WTC11 (cell line): Measurements from ENCODE around the gene ZNF292. TPM values are rescaled to one million over a fixed set of nuclear protein-coding genes. Genes with fewer than 3 reads are reported as not detected.

Source experiments
- ATAC-seq: fragments of 200-7000 bp; cut with Tn5 transposase; 2 replicates; pipeline ENCODE4 v1.10.0; 2021; ENCODE audit warnings: mild to moderate bottlenecking, moderate library complexity
- CTCF ChIA-PET: fragments of 300-600 bp; sonication (Branson Sonifier 250); formaldehyde crosslinking; loops from one replicate; lab custom pipeline; 2021; ENCODE audit warnings: antibody characterized with exemption; lab: Charles Lee
- POLR2A ChIA-PET: fragments of 350-600 bp; sonication (Branson Sonifier 250); formaldehyde crosslinking; loops from one replicate; lab custom pipeline; 2021; ENCODE audit warnings: antibody characterized with exemption; lab: Charles Lee
- DNase-seq: peaks from one replicate; pipeline ENCODE4 v3.0.0; 2021; ENCODE audit warnings: low spot score
- H3K27ac Mint-ChIP-seq: 2 replicates; pipeline ENCODE4 v1.8.0; 2021; ENCODE audit warnings: mixed read lengths
- H3K27me3 Mint-ChIP-seq: 2 replicates; pipeline ENCODE4 v1.8.0; 2021; ENCODE audit warnings: low read depth, mild to moderate bottlenecking, moderate library complexity, mixed read lengths
- H3K36me3 Mint-ChIP-seq: 2 replicates; pipeline ENCODE4 v1.8.0; 2021; ENCODE audit warnings: mixed read lengths
- H3K4me1 Mint-ChIP-seq: 2 replicates; pipeline ENCODE4 v1.8.0; 2022; ENCODE audit warnings: mixed read lengths
- H3K4me3 Mint-ChIP-seq: 2 replicates; pipeline ENCODE4 v1.8.0; 2021; ENCODE audit warnings: mild to moderate bottlenecking, moderate library complexity, mixed read lengths
- H3K9me3 Mint-ChIP-seq: 2 replicates; pipeline ENCODE4 v1.8.0; 2021; ENCODE audit warnings: mixed read lengths
- CREM ChIP-seq: sonication (generic); formaldehyde crosslinking; IDR thresholded peaks from 2 replicates; pipeline ENCODE4 v1.8.1; 2022; ENCODE audit warnings: mild to moderate bottlenecking, missing genetic modification reagents, moderate library complexity
- ESRRA ChIP-seq: sonication (generic); formaldehyde crosslinking; IDR thresholded peaks from 2 replicates; pipeline ENCODE4 v1.8.1; 2022; ENCODE audit warnings: mild to moderate bottlenecking, missing genetic modification reagents, borderline replicate concordance
- FOXJ3 ChIP-seq: sonication (generic); formaldehyde crosslinking; IDR thresholded peaks from 2 replicates; pipeline ENCODE4 v1.9.0; 2021; ENCODE audit warnings: missing genetic modification reagents, mild to moderate bottlenecking, borderline replicate concordance
- GABPB1 ChIP-seq: sonication (generic); formaldehyde crosslinking; IDR thresholded peaks from 2 replicates; pipeline ENCODE4 v1.8.1; 2023; ENCODE audit warnings: mild to moderate bottlenecking, missing genetic modification reagents
- GRHL2 ChIP-seq: fragments of 250-450 bp; sonication (Bioruptor Pico); IDR thresholded peaks from 2 replicates; pipeline ENCODE4 v1.8.0; 2022; ENCODE audit warnings: mild to moderate bottlenecking, moderate library complexity; ENCODE audit not compliant: insufficient replicate concordance, severe bottlenecking
- JAZF1 ChIP-seq: fragments of 250-450 bp; sonication (Bioruptor Pico); IDR thresholded peaks from 2 replicates; pipeline ENCODE4 v1.9.0; 2021; ENCODE audit warnings: moderate library complexity, mild to moderate bottlenecking, inconsistent platforms
- NFYB ChIP-seq: sonication (generic); formaldehyde crosslinking; conservative IDR thresholded peaks from 2 replicates; pipeline ENCODE4 v1.8.0; 2022; ENCODE audit warnings: low read depth, missing genetic modification reagents
- NR2C2 ChIP-seq: sonication (generic); formaldehyde crosslinking; IDR thresholded peaks from 2 replicates; pipeline ENCODE4 v1.8.0; 2022; ENCODE audit warnings: mild to moderate bottlenecking, missing genetic modification reagents
- NR3C1 ChIP-seq: sonication (generic); formaldehyde crosslinking; conservative IDR thresholded peaks from 2 replicates; pipeline ENCODE4 v1.8.1; 2023; ENCODE audit warnings: low read depth, mild to moderate bottlenecking, missing genetic modification reagents
- OVOL2 ChIP-seq: fragments of 250-450 bp; sonication (Bioruptor Pico); IDR thresholded peaks from 2 replicates; pipeline ENCODE4 v1.9.0; 2021; ENCODE audit warnings: mild to moderate bottlenecking, borderline replicate concordance
- SMAD3 ChIP-seq: sonication (generic); formaldehyde crosslinking; IDR thresholded peaks from 2 replicates; pipeline ENCODE4 v1.8.0; 2022; ENCODE audit warnings: missing genetic modification reagents, mild to moderate bottlenecking, borderline replicate concordance
- TCF7 ChIP-seq: sonication (generic); formaldehyde crosslinking; IDR thresholded peaks from 2 replicates; pipeline ENCODE4 v1.8.0; 2022; ENCODE audit warnings: mild to moderate bottlenecking, low read depth, missing genetic modification reagents, moderate library complexity
- TP53 ChIP-seq: sonication (generic); formaldehyde crosslinking; IDR thresholded peaks from 2 replicates; pipeline ENCODE4 v1.8.1; 2023; ENCODE audit warnings: mild to moderate bottlenecking, missing genetic modification reagents
- ZBTB21 ChIP-seq: sonication (generic); formaldehyde crosslinking; IDR thresholded peaks from 2 replicates; pipeline ENCODE4 v1.8.1; 2023; ENCODE audit warnings: mild to moderate bottlenecking, missing genetic modification reagents, borderline replicate concordance
- ZNF671 ChIP-seq: fragments of 250-450 bp; sonication (Bioruptor Pico); IDR thresholded peaks from 2 replicates; pipeline ENCODE4 v1.8.0; 2021; ENCODE audit warnings: mild to moderate bottlenecking
- total RNA-seq: library from RNA; stranded (reverse); gene quantifications from 3 replicates; pipeline ENCODE4 v1.2.3, GENCODE V29; 2021
- TF ChIP-seq, protein P1 (sequence below): sonication (generic); formaldehyde crosslinking; IDR thresholded peaks from 2 replicates; pipeline ENCODE4 v1.8.1; 2022; ENCODE audit warnings: missing genetic modification reagents, borderline replicate concordance
- TF ChIP-seq, protein P2 (sequence below): sonication (generic); formaldehyde crosslinking; IDR thresholded peaks from 2 replicates; pipeline ENCODE4 v1.8.1; 2022; ENCODE audit warnings: mild to moderate bottlenecking, moderate library complexity, missing genetic modification reagents
- TF ChIP-seq, protein P3 (sequence below): fragments of 250-450 bp; sonication (Bioruptor Pico); conservative IDR thresholded peaks from 2 replicates; pipeline ENCODE4 v1.9.0; 2021; ENCODE audit warnings: mild to moderate bottlenecking
- TF ChIP-seq, protein P4 (sequence below): sonication (generic); formaldehyde crosslinking; IDR thresholded peaks from 2 replicates; pipeline ENCODE4 v1.8.0; 2023; ENCODE audit warnings: missing genetic modification reagents, mild to moderate bottlenecking, borderline replicate concordance

ZNF292 gene
- total RNA-seq, 1 experiment from 2014 or later, result 42.1 TPM

DNA sequence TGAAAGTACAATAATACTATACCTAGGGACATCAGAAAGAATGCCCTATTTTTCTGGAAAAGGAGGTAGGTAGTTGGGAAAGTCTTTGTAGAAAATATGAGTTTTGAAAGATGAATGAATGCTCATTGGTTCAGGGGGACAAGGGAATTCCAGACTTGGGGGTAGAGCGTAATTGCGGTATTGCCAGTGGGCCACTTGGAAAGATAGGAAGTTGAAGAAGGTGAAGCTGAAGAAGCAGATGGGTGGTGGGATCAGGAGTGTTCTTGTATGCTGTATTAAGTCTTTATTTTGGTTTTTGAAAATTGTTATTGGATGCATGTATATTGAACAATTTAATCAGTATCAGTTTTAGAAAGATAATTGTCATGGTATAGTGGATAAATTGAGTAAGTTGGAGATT lies 109.1 kb downstream of the ZNF292 start (continued):
- TF ChIP-seq, protein P1, sequence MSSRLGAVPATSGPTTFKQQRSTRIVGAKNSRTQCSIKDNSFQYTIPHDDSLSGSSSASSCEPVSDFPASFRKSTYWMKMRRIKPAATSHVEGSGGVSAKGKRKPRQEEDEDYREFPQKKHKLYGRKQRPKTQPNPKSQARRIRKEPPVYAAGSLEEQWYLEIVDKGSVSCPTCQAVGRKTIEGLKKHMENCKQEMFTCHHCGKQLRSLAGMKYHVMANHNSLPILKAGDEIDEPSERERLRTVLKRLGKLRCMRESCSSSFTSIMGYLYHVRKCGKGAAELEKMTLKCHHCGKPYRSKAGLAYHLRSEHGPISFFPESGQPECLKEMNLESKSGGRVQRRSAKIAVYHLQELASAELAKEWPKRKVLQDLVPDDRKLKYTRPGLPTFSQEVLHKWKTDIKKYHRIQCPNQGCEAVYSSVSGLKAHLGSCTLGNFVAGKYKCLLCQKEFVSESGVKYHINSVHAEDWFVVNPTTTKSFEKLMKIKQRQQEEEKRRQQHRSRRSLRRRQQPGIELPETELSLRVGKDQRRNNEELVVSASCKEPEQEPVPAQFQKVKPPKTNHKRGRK (CRISPR knock-in tag), result no peak

DNA sequence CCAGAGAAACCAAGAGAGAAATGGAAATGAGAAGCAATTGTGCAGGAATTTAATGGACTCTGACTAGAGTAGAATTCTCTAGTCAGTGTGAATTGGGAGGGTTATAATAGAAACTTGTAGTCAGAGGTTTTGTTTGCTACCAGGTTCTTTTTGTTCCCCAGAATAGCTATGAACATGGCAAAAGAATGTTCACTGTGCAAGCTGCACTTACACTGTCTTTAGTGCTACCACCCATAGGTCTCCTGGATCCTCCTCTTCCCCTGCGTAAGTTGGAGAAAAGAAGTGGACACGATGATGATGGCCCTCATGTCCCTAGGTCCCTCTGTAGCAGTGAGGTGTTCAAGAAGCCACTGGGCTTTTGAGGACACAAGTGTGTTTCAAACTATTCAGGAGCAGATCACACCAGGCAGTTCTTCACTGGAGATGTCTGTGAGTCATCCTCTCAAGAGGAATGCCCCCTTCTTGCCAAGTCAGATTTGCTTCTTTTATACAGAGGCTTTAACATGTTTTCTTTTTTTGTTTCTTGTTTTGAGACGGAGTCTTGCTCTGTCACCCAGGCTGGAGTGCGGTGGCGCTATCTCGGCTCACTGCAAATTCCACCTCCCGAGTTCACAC lies 119.4 kb downstream of the ZNF292 start:
- ATAC-seq (no peak), DNase-seq (no peak)
- no peaks in the 10 kb centered on the region for H3K4me1 Mint-ChIP-seq
- H3K9me3 Mint-ChIP-seq, result peaks cover 11% of the 10 kb centered on the region
- POLR2A ChIA-PET, result no interaction called here
- CTCF ChIA-PET, result no interaction called here
- no peak for TF ChIP-seq GABPB1
- TF ChIP-seq NFYB (CRISPR knock-in tag), result no peak
- TF ChIP-seq JAZF1 (CRISPR knock-in tag), result no peak
- TF ChIP-seq NR3C1 (CRISPR knock-in tag), result no peak
- TF ChIP-seq, protein P2, sequence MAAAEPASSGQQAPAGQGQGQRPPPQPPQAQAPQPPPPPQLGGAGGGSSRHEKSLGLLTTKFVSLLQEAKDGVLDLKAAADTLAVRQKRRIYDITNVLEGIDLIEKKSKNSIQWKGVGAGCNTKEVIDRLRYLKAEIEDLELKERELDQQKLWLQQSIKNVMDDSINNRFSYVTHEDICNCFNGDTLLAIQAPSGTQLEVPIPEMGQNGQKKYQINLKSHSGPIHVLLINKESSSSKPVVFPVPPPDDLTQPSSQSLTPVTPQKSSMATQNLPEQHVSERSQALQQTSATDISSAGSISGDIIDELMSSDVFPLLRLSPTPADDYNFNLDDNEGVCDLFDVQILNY (CRISPR knock-in tag), result no peak
- H3K36me3 Mint-ChIP-seq, result 0 out of 2 replicates have a peak, but pooled peaks cover 2% of the 10 kb centered on the region
- no peak overlapping the region for H3K4me3 Mint-ChIP-seq
- no peaks in the 10 kb centered on the region; the same call in 1 of the 2 replicates for H3K27me3 Mint-ChIP-seq
- no peak overlapping the region for H3K27ac Mint-ChIP-seq

DNA sequence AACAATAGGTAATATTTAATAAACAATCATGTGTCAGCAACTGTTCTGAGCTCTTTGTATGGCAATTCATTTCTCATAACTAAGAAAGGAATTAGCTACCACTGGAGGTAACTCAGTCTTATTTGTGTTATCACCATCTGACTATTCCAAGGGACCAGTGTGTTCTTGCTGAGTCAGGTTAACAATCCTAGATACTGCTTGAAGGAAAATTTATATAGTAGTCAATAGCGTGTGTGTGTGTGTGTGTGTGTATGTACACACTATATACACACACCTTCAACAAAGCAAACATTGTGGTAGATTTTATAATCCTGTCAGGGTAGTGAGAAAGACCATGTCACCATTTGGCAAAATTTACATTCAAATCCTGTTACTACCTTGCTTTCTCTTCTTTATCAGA lies 121.3 kb downstream of the ZNF292 start:
- POLR2A ChIA-PET, result no interaction called here

More for the DNA sequence above, 121.3 kb downstream of the ZNF292 start:
- no peak overlapping the region for H3K4me3 Mint-ChIP-seq
- TF ChIP-seq OVOL2 (CRISPR knock-in tag) (no peak), ZNF671 (CRISPR knock-in tag) (no peak), ZBTB21 (CRISPR knock-in tag) (no peak), GRHL2 (CRISPR knock-in tag) (no peak), TP53 (CRISPR knock-in tag) (no peak), CREM (CRISPR knock-in tag) (no peak), NR2C2 (CRISPR knock-in tag) (no peak), ESRRA (no peak), FOXJ3 (no peak), SMAD3 (CRISPR knock-in tag) (no peak), TCF7 (CRISPR knock-in tag) (no peak)
- TF ChIP-seq, protein P3, sequence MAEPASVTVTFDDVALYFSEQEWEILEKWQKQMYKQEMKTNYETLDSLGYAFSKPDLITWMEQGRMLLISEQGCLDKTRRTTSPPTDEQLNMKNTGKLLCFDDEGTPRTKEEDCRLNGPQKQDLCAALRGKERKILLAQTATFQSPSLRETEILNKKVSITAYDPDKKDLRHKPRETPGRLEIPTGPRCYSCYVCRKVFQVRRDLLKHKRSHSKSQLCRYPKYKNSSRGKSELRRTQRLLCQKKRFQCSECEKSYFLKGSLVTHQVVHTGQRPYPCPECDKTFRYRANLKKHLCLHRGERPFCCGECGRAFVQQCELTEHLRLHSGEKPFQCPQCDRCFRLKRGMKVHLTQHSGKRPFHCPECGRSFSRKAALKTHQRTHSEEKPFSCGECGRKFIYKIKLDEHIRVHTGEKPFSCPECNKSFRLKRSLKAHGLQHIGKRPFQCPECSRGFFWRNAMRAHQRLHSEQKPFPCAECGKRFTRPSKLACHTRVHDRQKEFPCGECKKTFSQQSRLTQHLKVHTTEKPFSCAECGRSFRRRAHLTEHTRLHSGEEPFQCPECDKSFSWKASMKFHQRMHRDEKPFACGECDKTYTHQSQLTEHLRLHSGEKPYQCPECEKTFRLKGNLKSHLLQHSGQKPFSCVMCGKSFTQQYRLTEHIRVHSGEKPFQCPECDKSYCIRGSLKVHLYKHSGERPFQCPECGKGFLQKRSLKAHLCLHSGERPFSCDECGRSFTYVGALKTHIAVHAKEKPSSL (CRISPR knock-in tag), result no peak
- TF ChIP-seq, protein P1 (CRISPR knock-in tag), result no peak
- TF ChIP-seq, protein P4, sequence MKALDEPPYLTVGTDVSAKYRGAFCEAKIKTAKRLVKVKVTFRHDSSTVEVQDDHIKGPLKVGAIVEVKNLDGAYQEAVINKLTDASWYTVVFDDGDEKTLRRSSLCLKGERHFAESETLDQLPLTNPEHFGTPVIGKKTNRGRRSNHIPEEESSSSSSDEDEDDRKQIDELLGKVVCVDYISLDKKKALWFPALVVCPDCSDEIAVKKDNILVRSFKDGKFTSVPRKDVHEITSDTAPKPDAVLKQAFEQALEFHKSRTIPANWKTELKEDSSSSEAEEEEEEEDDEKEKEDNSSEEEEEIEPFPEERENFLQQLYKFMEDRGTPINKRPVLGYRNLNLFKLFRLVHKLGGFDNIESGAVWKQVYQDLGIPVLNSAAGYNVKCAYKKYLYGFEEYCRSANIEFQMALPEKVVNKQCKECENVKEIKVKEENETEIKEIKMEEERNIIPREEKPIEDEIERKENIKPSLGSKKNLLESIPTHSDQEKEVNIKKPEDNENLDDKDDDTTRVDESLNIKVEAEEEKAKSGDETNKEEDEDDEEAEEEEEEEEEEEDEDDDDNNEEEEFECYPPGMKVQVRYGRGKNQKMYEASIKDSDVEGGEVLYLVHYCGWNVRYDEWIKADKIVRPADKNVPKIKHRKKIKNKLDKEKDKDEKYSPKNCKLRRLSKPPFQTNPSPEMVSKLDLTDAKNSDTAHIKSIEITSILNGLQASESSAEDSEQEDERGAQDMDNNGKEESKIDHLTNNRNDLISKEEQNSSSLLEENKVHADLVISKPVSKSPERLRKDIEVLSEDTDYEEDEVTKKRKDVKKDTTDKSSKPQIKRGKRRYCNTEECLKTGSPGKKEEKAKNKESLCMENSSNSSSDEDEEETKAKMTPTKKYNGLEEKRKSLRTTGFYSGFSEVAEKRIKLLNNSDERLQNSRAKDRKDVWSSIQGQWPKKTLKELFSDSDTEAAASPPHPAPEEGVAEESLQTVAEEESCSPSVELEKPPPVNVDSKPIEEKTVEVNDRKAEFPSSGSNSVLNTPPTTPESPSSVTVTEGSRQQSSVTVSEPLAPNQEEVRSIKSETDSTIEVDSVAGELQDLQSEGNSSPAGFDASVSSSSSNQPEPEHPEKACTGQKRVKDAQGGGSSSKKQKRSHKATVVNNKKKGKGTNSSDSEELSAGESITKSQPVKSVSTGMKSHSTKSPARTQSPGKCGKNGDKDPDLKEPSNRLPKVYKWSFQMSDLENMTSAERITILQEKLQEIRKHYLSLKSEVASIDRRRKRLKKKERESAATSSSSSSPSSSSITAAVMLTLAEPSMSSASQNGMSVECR (CRISPR knock-in tag), result no peak
- TF ChIP-seq, all 79 proteins: peak for 0
- no peaks in the 10 kb centered on the region for H3K4me1 Mint-ChIP-seq
- CTCF ChIA-PET, result interaction anchor here (1.2 to 1.7 kb wide), 4 partner anchors 116 to 210 kb away, joined by 4 to 9 read pairs (median 5); no protein-coding TSS in a partner anchor
- no peaks in the 10 kb centered on the region; the same call in 1 of the 2 replicates for H3K27me3 Mint-ChIP-seq
- no peak overlapping the region for H3K27ac Mint-ChIP-seq
- H3K36me3 Mint-ChIP-seq, result no peaks in the 10 kb centered on the region
- ATAC-seq, result no peak
- peaks cover 1% of the 10 kb centered on the region; the same call in 1 of the 2 replicates for H3K9me3 Mint-ChIP-seq
- no peak for DNase-seq
